ENCODE measurements around the gene SLC16A12. TPM values are rescaled to one million over a fixed set of nuclear protein-coding genes. Genes with fewer than 3 reads are reported as not detected.

SLC16A12 gene
- total RNA-seq, 1 experiment from 2014 or later = 0.77 TPM

- Histone ChIP-seq H3K14ac (ENCODE audit: insufficient read depth, low read length) (no peak overlapping the region), H2BK5ac (ENCODE audit: insufficient read length, low read length) (no peak overlapping the region), H3K9me3 (ENCODE audit: control insufficient read depth, low read depth, low read length) (no peaks in the 10 kb centered on the region), H3T11ph (ENCODE audit: low read length) (no peak overlapping the region), H3K4me1 (ENCODE audit: insufficient read depth, low read length) (no peaks in the 10 kb centered on the region), H4K5ac (ENCODE audit: insufficient read length, low read depth, low read length) (no peak overlapping the region), H3K79me2 (ENCODE audit: insufficient read depth, low read length) (no peaks in the 10 kb centered on the region), H2AK5ac (ENCODE audit: insufficient read length, low read length) (no peak overlapping the region), H3K9ac (ENCODE audit: extremely low read depth, insufficient read length, low read length) (no peak overlapping the region), H4K8ac (replicated peaks; ENCODE audit: insufficient read length, low read depth, low read length) (no peak overlapping the region), H2BK15ac (ENCODE audit: low read depth, low read length) (no peak overlapping the region), H3K23me2 (ENCODE audit: insufficient read length, low read depth, low read length, poor library complexity, severe bottlenecking) (no peaks in the 10 kb centered on the region), H3K27me3 (ENCODE audit: insufficient read depth, low read length) (peaks cover 2% of the 10 kb centered on the region; the same call in 1 of the 2 replicates), H3K4ac (ENCODE audit: low read depth, low read length) (no peak overlapping the region), H2BK12ac (ENCODE audit: insufficient read length, low read depth, low read length) (no peak overlapping the region), H3K27ac (ENCODE audit: insufficient read length, low read depth, low read length) (no peak overlapping the region), H2BK120ac (ENCODE audit: low read depth, low read length, poor library complexity, severe bottlenecking) (no peak overlapping the region), H2AFZ (ENCODE audit: low read length) (no peak overlapping the region), H3K56ac (ENCODE audit: insufficient read length, low read depth, low read length) (no peak overlapping the region), H4K91ac (ENCODE audit: insufficient read length, low read depth, low read length) (no peak overlapping the region), H2BK20ac (ENCODE audit: low read depth, low read length, poor library complexity, severe bottlenecking) (no peak overlapping the region), H3K23ac (ENCODE audit: insufficient read length, low read depth, low read length) (no peak overlapping the region), H3K4me2 (ENCODE audit: insufficient read depth, insufficient read length, low read length) (no peak overlapping the region), H3K79me1 (ENCODE audit: insufficient read depth, low read depth, low read length, poor library complexity, severe bottlenecking) (no peaks in the 10 kb centered on the region), H4K20me1 (ENCODE audit: control insufficient read depth, insufficient read depth, insufficient read length) (no peaks in the 10 kb centered on the region), H3K18ac (ENCODE audit: insufficient read length, low read depth, low read length) (no peak overlapping the region)
- Mint-ChIP-seq H3K4me3 (no peak overlapping the region), H3K4me1 (no peaks in the 10 kb centered on the region), H3K9me3 (peaks cover 2 to 8% of the 10 kb centered on the region in 2 experiments; a peak in 4 of 5 replicates), H3K27ac (no peak overlapping the region), H3K36me3 (ENCODE audit: insufficient read depth in 1 of 3, low read depth in 3 of 3) (peaks cover 0 to 6% (median 0%) of the 10 kb centered on the region in 3 experiments; a peak in 4 of 7 replicates), H3K27me3 (ENCODE audit: low read depth) (no peaks in the 10 kb centered on the region; the same call in 1 of the 2 replicates)
- TF ChIP-seq CTCF (conservative IDR thresholded peaks at IDR 0.05) = no peak
- no CpG with 5 or more reads among the region's 5 CpGs for WGBS (ENCODE audit: extremely low coverage, insufficient read length, low lambda C conversion rate)
- DNase-seq = no peak
These were observed 15.1 kb upstream of the SLC16A12 start for GRCh38 chr10:89550509-89550908.

All from H9 (cell line).